HCEC 1CT (cell line): ENCODE data around the gene PCYOX1L.

ENCODE experiments used
- DNase-seq: peaks from one replicate; pipeline ENCODE4 v3.0.0-alpha.2; 2017

The PCYOX1L gene

DNA sequence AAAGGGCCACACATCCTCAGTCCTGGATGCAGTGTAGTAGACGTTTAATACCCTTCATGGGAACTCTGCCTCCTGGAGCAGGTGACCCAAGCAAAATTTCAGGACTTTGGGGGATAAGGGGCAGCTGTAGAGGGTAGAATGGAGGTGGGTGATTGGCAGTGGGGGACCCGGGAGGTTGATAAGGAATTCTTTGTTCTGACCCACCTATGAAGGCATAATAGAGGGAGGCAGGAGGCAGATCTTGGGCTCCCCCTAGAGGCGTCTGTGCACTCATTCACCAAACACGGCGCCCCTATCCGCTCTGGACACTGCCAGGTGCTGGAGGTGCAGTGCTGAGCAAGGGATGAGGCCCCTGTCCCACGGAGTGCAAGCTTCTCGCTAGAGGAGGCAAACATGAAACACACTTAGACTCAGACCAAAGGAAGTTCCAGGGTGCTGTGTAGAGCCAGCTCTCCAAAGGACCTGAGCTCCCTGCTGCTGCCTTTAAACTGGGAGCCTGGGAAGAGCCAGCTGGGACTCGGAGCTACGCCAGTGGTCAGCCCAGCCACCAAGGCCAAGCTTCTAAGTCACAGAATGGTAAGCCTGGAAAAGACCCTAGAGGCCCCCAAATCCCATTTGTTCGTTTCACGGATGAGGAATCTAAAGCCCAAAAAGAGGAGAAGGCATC lies 13.6 kb downstream of the PCYOX1L start:
- DNase-seq: peak; percentile 38

GRCh38 chr5:149372076-149372795 lies 14.4 kb downstream of the PCYOX1L start:
- no peak for DNase-seq

DNA sequence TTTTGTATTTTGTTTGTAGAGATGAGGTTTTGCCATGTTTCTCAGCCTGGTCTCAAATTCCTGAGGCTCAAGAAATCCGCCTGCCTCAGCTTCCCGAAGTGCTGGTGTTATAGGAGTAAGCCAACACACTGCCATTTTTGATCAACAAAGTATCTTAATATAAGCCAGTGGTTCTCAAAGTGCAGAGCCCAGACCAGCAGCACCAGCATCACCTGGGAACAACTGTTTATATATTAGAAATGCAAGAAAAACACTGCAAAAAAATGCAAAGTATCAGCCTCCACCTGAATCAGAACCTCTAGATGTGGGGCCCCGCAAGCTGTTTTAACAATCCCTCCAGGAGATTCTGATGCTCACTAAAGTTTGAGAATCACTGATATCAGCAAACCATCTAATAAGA lies 15.1 kb downstream of the PCYOX1L start:
- DNase-seq: no peak

- DNase-seq: no peak
Observed at GRCh38 chr5:149374303-149374702, 16.5 kb downstream of the PCYOX1L start.

DNA sequence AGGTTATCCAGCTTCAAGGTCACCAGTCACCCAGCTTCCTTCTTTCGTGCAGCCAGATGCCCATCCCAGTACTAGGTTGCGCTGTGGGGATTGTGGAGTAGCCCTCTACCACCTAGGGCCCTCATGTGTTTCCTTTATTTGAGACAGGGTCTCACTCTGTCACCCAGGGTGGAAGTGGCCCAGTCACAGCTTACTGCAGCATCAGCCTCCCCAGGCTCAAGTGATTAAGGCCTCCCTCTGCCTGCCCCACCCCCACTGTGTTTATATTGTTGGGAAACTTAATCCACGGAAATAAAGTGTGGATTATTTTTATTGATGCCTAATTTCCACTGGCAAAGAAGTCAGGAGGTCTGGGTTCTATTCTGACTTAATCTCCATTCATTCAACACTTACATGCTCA lies 17.0 kb downstream of the PCYOX1L start:
- DNase-seq: no peak

- no peak for DNase-seq
Observed at GRCh38 chr5:149375434-149375833, 17.6 kb downstream of the PCYOX1L start.

- DNase-seq: no peak
Observed at GRCh38 chr5:149376104-149376503, 18.3 kb downstream of the PCYOX1L start.

DNA sequence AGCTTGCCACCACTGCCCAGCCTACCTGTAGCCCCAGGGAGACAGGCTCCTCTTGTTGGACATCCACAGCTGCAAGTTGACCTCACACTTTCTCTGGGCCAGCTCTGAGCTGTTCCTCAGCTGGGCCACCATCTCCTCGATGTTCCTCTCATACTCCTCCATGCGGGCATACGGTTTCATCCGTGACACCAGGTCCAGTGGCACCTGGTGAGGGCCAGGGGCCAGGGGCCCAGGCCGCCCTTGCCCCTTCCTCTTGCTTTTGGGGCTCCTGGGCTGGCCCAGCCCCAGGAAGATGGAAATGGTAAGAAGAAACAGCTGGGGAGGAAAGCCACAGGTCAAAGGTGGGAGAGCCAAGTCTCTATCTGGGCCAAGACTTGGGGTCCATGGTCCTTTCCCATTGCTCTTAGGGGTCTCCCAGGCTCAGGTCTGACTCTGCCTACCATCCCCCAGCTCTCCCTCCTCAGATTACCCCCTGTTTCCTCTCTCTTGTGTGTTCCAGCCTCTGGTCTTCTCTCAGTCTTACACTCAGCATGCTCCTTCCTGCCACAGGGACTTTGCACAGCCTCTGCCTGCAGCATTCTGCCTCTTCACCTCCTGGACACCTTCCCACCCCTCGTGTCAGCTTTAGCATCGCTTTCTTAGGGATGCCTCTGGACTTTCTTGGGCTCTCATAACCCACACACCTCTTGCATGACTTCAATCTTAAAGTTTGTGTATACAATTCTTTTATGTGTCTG lies 19.0 kb downstream of the PCYOX1L start:
- no peak for DNase-seq

DNA sequence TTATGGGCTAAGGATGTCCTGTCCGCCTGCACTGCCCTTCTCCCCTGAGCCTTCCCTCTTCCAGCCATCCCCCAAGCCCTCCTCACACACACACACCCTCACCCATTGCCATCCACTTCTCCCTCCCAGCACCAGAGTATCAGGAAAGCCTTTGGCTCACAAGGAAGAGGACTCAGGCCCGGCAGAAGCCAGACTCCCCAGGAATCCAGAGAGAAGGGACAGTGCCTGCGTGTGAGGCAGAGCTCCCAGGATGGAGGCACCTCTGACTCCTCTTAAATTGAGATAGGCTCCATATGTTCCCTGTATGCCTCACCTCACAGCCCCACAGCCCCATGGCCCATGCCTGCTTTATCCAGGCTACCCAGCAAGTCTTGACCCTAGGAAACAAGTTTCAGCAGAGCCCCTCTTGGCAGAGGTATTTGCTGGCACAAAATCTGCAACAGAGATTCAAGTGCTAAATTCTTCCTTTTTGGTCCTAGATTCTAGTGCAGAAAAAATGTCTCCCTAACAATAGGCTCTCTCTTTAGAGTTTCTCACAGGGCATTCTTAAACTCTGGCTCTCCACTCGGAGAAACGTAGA lies 20.5 kb downstream of the PCYOX1L start:
- no peak for DNase-seq

DNA sequence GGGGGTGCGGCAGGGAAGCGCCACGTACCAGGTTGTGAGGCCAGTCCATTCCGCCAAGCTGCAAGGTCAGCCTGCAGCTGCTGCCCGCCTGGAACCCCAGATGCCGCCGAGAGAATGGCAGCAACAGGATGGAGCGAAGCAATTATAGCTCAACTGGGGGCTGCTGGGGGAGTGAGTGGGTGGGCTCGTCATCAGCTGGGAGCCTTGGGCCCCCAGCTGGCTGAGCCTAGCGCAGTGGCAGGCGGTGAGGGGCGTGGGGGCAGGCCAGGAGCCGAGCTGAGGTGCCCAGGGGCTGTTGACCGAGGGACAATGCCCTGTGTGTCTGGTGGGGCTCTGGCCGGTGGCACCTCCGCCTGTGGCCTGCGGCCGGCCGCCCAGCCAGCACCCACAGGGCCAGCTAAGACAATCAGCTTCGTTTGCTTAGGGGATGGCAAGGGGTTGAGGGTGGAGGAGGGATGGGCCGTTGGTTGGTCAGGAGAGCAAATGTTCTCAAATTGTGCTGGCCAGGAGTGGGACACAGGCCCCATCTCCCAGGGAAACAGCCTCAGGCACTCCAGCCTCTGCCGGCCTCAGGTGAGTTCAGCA lies 21.4 kb downstream of the PCYOX1L start, which contains the start of gene IL17B:
TSS of gene IL17B (minus strand) at position 116 of the 585 bp plus-strand sequence. CDS start at position 49, 67 bp downstream.
- DNase-seq: no peak

DNA sequence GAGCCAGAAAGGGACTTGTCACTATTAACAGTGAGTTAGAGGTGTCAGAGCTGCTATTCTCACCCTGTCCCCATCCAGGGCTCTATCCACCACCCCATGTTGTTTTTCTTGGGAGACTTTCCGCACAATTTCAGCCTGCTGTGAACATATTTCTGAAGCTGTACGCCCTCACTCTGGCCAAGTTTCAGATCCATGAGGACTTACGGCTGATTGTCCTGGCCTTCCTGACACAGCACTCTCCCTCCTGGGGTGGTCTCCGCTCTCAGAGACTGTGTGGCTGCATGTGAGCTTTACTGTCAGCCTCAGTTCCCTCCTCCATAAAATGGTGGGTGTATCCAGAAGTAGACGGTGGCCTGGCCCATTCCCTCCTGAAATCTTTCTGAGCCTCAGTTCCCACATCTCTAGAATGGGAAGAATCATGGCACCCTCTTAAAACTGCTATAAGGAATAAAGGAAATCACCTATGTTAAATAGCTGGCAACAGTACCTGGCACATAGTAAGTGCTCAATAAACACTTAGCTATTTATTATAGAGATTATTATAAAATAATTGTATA lies 22.1 kb downstream of the PCYOX1L start:
- DNase-seq: no peak

- no peak for DNase-seq
Observed at GRCh38 chr5:149380466-149381121, 22.7 kb downstream of the PCYOX1L start.

DNA sequence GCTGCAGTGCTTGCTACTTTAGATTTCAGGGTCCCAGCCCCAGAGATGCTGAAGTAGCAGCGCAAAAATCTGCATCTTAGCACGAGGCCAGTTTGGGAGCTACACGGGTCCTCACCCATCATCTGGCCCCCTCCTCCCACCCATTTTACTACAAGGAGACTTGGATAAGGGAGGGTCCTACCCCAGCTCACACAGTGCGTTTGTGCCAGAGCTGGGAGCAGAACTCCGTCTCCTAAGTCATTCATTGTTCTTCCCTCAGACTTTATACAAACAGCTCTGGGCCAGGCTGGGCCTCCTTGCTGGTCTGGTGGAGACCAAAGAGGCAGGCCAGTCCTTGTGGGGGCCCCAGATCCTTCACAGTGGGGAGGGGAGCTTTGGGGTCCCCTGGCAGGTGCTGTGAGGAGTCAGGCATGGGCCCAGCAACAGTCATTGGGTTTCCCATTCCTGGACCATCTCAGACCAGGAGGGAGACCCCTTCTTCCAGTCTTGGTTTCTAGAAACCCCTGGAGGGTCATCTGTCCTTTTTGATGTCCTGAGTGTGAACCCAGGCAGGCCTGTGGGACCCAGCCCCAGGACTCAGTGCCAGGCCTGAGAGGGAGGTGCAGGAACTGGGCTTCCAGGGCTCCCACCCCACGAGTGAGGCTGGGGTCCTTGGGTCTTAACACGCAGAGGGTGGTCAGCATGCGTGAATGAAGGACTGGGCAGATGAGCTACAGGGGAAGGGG lies 23.6 kb downstream of the PCYOX1L start:
- DNase-seq: no peak

GRCh38 chr5:149381986-149382338 lies 24.1 kb downstream of the PCYOX1L start:
- DNase-seq: peak; percentile 55

GRCh38 chr5:149382517-149383220 lies 24.8 kb downstream of the PCYOX1L start:
- DNase-seq: no peak

DNA sequence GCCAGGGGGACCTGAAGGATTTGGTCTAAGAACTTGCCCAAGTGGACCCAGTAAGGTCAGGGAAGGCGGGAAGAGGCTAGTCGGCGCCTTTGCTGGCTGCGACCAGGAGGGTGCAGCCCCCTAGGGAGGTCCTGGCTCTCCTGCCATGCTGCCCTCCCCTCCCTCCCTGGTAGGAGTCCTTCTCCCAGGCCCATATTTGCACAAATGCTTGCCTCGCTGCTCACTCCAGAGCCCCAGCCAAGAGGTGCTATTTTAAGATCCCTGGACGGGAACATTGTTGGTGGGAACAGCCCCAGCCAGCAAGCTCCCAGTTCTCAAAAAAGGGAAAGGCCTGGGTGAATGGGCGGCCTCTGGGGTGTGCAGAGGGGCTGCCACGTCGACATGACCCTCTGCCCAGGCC lies 25.6 kb downstream of the PCYOX1L start:
- DNase-seq: no peak

DNA sequence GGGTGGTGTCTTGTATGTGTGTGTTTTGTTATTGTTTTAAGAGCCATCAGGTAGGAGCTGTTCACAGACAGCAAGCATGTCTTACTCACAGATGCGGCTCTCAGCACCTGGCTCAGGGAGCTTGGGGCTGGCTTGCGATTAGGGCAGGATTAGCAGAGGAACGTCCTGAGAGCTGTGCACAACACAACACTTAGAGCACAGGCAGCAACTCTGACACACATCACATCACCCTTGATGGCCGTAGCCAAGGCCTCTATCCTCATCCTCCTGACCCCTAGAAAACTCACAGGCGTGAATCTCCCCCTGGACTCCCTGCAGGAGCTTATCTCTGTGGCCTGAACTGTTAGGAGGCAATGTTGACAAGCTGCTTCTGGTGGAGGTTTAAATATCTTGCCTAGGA lies 28.3 kb downstream of the PCYOX1L start:
- no peak for DNase-seq

DNA sequence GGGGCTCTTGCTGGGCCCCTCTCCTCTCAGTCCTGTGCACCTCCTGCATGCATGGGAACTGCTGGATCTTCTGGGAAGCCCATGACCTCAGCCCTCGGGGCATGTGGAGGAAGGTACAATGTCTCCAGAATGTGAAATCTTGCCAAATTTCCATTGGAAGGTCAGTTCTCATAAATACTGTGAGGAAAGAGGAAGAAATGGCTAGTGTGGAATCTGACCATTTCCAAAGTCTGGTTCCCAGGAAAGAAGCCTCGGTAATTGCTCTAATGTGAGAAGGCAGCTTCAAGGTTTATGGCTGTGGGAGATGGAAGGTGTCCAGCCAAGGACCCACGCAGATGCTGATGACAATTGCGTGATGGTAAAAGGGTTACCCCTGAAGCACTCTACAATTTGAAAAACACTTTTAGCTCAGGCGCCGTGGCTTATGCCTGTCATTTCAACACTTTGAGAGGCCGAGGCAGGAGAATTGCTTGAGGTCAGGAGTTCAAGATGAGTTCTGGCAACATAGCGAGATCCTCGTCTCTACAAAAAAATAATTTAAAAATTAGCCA lies 29.3 kb downstream of the PCYOX1L start:
- peak; percentile 35 for DNase-seq

GRCh38 chr5:149387982-149388381 lies 30.1 kb downstream of the PCYOX1L start:
- DNase-seq: peak; percentile 88

DNA sequence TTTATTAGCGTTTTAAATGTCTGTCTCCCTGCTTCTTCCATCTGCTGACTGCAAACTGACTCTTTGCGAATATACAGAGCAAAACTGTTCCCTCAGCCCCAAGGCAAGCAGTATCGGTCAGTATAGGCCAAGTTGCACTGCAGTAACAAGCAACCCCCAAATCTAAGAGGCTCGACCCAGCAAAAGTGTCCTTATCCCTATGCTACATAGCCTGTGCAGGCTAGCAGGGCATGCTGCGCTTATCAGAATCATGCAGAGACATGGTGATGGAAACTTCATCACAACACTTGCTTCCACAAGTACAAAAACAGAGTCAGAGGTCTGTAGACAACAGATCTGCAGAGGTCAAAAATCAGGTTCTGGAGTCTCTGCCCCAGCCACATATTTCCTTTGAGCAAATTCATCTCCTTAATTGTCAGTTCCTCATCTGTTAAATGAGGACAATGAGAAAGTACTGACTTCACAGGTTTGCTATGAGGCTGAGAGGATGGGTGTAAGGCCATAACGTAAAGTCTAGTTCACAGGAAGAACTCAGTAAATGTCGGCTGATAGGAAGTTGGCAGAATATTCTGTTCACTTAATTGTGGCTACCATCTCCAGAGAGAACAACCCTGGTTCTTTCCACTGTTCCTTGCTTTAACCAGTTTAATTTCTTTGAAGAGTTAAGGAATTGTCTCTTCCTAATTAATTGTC lies 30.8 kb downstream of the PCYOX1L start:
- no peak for DNase-seq
